BE2C (cell line): ENCODE measurements around the gene EPB41L3.

Source experiments
- DNase-seq: peaks from one replicate; pipeline ENCODE4 v3.0.0-alpha.2; 2020
- H3K27me3 ChIP-seq: fragments of 250-450 bp; sonication (Bioruptor Pico); 2 replicates; pipeline ENCODE4 v1.5.1; 2020; ENCODE audit warnings: mild to moderate bottlenecking
- H3K36me3 ChIP-seq: fragments of 250-450 bp; sonication (Bioruptor Pico); 2 replicates; pipeline ENCODE4 v1.5.1; 2020; ENCODE audit warnings: mild to moderate bottlenecking
- H3K4me1 ChIP-seq: fragments of 250-450 bp; sonication (Bioruptor Pico); 2 replicates; pipeline ENCODE4 v1.5.1; 2020
- H3K4me3 ChIP-seq: 2 replicates; pipeline ENCODE4 v1.5.1; 2011; ENCODE audit warnings: low read depth, low read length
- H3K9me3 ChIP-seq: fragments of 250-450 bp; sonication (Bioruptor Pico); 2 replicates; pipeline ENCODE4 v1.5.1; 2020
- TF ChIP-seq, protein P1 (sequence below): IDR thresholded peaks from 2 replicates; pipeline ENCODE4 v1.5.1; 2012; ENCODE audit warnings: mild to moderate bottlenecking, low read depth, low read length

The EPB41L3 gene

GRCh38 chr18:5413447-5413846 lies 130.3 kb downstream of the EPB41L3 start:
- no peaks in the 10 kb centered on the region for H3K27me3 ChIP-seq
- no peaks in the 10 kb centered on the region for H3K4me1 ChIP-seq
- DNase-seq: no peak
- TF ChIP-seq, protein P1, sequence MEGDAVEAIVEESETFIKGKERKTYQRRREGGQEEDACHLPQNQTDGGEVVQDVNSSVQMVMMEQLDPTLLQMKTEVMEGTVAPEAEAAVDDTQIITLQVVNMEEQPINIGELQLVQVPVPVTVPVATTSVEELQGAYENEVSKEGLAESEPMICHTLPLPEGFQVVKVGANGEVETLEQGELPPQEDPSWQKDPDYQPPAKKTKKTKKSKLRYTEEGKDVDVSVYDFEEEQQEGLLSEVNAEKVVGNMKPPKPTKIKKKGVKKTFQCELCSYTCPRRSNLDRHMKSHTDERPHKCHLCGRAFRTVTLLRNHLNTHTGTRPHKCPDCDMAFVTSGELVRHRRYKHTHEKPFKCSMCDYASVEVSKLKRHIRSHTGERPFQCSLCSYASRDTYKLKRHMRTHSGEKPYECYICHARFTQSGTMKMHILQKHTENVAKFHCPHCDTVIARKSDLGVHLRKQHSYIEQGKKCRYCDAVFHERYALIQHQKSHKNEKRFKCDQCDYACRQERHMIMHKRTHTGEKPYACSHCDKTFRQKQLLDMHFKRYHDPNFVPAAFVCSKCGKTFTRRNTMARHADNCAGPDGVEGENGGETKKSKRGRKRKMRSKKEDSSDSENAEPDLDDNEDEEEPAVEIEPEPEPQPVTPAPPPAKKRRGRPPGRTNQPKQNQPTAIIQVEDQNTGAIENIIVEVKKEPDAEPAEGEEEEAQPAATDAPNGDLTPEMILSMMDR: no peak
- no peaks in the 10 kb centered on the region for H3K9me3 ChIP-seq
- no peaks in the 10 kb centered on the region for H3K36me3 ChIP-seq
- no peak overlapping the region for H3K4me3 ChIP-seq

DNA sequence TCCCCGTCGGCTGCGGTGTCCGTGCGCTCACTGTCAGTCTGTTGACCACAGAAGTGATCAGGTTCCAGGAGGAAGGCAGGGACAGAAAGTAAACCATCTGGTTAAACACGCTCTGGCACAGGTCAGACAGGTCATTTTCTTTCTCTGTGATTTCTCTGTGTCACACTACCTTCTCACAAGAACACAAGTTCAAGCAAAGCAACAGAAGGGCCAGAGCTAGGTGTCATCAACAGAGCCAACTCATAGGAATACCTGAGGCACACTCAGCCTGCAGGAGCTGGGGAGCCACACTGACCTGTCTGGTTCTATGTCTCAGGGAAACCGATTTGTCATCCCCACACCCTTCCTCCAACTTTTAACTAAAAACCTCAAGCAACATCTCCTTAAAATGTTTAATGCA lies 133.2 kb downstream of the EPB41L3 start:
- Histone ChIP-seq H3K4me1 (no peaks in the 10 kb centered on the region), H3K4me3 (no peak overlapping the region), H3K36me3 (no peaks in the 10 kb centered on the region), H3K27me3 (no peaks in the 10 kb centered on the region), H3K9me3 (no peaks in the 10 kb centered on the region)
- no peak for DNase-seq
- TF ChIP-seq, protein P1: no peak

DNA sequence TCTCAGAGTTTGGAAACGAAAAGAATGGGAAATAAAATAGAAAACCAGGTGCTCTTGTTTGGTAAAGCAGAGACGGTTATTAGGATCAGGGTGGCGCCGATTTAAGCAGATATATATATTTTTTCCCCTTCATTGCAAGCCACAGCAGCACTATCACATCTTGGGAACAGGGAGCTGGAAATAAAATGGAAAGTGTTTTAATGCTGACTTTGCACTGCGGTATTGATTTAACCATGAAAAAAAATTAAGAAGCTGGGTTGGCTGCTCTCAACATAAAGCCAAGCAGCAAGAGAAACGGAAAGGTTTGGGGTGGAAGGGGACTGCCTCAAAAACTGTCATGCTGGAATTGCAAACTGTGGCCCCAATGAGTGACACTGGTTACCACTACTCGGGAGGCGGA lies 145.5 kb downstream of the EPB41L3 start:
- DNase-seq: no peak
- no peaks in the 10 kb centered on the region for H3K36me3 ChIP-seq
- TF ChIP-seq, protein P1: no peak

GRCh38 chr18:5397102-5397501 lies 146.7 kb downstream of the EPB41L3 start:
- no peak overlapping the region for H3K4me3 ChIP-seq
- no peak for DNase-seq
- H3K27me3 ChIP-seq: no peaks in the 10 kb centered on the region
- H3K9me3 ChIP-seq: no peaks in the 10 kb centered on the region
- H3K36me3 ChIP-seq: no peaks in the 10 kb centered on the region
- TF ChIP-seq, protein P1: no peak
- no peaks in the 10 kb centered on the region for H3K4me1 ChIP-seq

More for the DNA sequence above, 145.5 kb downstream of the EPB41L3 start:
- H3K9me3 ChIP-seq: no peaks in the 10 kb centered on the region
- no peaks in the 10 kb centered on the region for H3K27me3 ChIP-seq
- no peak overlapping the region for H3K4me3 ChIP-seq
- no peaks in the 10 kb centered on the region for H3K4me1 ChIP-seq

DNA sequence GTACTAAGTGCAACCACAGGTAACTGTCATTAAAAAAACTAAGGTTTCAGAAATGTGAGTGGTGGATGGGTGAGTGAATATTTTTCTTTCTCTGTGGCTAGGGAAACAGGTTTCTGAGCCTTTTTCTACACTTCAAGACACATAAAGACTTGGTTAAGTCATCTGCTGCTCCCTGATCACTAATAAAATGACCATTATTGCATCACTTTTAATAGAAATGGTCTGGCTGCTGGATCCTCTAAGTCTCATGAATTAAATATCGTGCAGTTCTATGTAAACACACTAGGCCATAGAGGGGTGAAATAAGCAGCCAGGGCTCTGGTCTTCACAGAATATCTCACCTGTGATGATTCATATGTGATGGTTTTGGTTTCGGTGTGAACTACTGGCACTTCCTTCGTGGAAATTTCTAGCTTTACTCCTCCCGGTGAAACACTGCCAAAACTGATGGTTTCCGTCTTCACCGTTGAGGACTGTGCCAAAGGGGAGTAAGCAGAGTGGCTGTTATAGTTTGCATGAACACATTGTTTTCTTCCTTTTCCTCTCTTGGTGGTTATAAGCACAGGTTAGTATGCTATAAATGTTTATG lies 147.8 kb downstream of the EPB41L3 start:
- H3K36me3 ChIP-seq: no peaks in the 10 kb centered on the region
- no peak for DNase-seq
- TF ChIP-seq, protein P1: no peak
- no peaks in the 10 kb centered on the region for H3K9me3 ChIP-seq
- no peaks in the 10 kb centered on the region for H3K27me3 ChIP-seq
- H3K4me3 ChIP-seq: no peak overlapping the region
- H3K4me1 ChIP-seq: no peaks in the 10 kb centered on the region

GRCh38 chr18:5393779-5394178 lies 150.0 kb downstream of the EPB41L3 start:
- H3K4me1 ChIP-seq: no peaks in the 10 kb centered on the region
- H3K9me3 ChIP-seq: no peaks in the 10 kb centered on the region
- H3K4me3 ChIP-seq: no peak overlapping the region
- no peaks in the 10 kb centered on the region for H3K27me3 ChIP-seq
- DNase-seq: no peak
- no peaks in the 10 kb centered on the region for H3K36me3 ChIP-seq
- TF ChIP-seq, protein P1: no peak
